T-cell (primary cell): ENCODE measurements around the gene MYF5. TPM values are rescaled to one million over a fixed set of nuclear protein-coding genes. Genes with fewer than 3 reads are reported as not detected.

Source experiments
- ATAC-seq, 4 experiments: fragments of 200-7000 bp in 3 of 4; fragments of 150-1000 bp in 1 of 4; cut with Tn5 transposase; replicated peaks in 1 of 4; 1 replicate in 3 of 4; 2 replicates in 1 of 4; pipeline ENCODE4 v1.10.0; 2021; ENCODE audit warnings: moderate library complexity in 3 of 4, mild to moderate bottlenecking in 2 of 4, moderate number of reproducible peaks in 1 of 4
- CTCF ChIA-PET, 2 donors: fragments of 300-600 bp; sonication (Branson Sonifier 250); formaldehyde crosslinking; loops; one replicate each; lab custom pipeline; 2022; ENCODE audit warnings: antibody characterized with exemption in 2 of 2; lab: Charles Lee
- POLR2A ChIA-PET, 2 donors: fragments of 300-600 bp; sonication (Branson Sonifier 250); formaldehyde crosslinking; loops; one replicate each; lab custom pipeline; 2022; ENCODE audit warnings: antibody characterized with exemption in 2 of 2; lab: Charles Lee
- DNase-seq, 35 experiments: peaks; one replicate each; pipeline versions ENCODE4 v3.0.0 to v3.0.0-alpha.2; 2013 to 2023
- H3K27ac ChIP-seq: one replicate; pipeline ENCODE4 v1.5.1; 2013; ENCODE audit warnings: low read length
- H3K27me3 ChIP-seq, 2 experiments: replicated peaks in 1 of 2; 1 replicate in 1 of 2; 2 replicates in 1 of 2; pipeline versions ENCODE4 v1.6.1 to v1.7.0; 2013; ENCODE audit warnings: low read length in 1 of 2, mixed read lengths in 1 of 2; ENCODE audit not compliant: control insufficient read depth in 2 of 2, insufficient read depth in 2 of 2; ENCODE audit errors: extremely low read depth in 1 of 2
- H3K36me3 ChIP-seq, 2 donors: 1 replicate in 1 of 2; 2 replicates in 1 of 2; pipeline versions ENCODE4 v1.6.1 to v1.7.0; 2013; ENCODE audit warnings: low read length in 1 of 2; ENCODE audit not compliant: control insufficient read depth in 2 of 2, insufficient read depth in 1 of 2; ENCODE audit errors: extremely low read depth in 1 of 2
- H3K4me1 ChIP-seq, 2 experiments: 1 replicate in 1 of 2; 2 replicates in 1 of 2; pipeline versions ENCODE4 v1.6.1 to v1.7.0; 2013; ENCODE audit warnings: low read length in 2 of 2, mixed read lengths in 1 of 2; ENCODE audit not compliant: insufficient read depth in 2 of 2, control insufficient read depth in 1 of 2; ENCODE audit errors: extremely low read depth in 1 of 2
- H3K4me3 ChIP-seq, 2 donors: 1 replicate in 1 of 2; 2 replicates in 1 of 2; pipeline versions ENCODE4 v1.5.1 to v1.7.0; 2013; ENCODE audit warnings: mild to moderate bottlenecking in 2 of 2, low read length in 1 of 2, moderate library complexity in 1 of 2; ENCODE audit not compliant: control insufficient read depth in 1 of 2; ENCODE audit errors: extremely low read depth in 1 of 2
- H3K9me3 ChIP-seq: 2 replicates; pipeline ENCODE4 v1.7.0; 2013
- H3K27ac Mint-ChIP-seq, 2 donors: one replicate each; pipeline ENCODE4 v1.8.0; 2020 to 2021; ENCODE audit warnings: mild to moderate bottlenecking in 2 of 2, mixed read lengths in 2 of 2
- H3K27me3 Mint-ChIP-seq, 2 donors: one replicate each; pipeline ENCODE4 v1.8.0; 2021 to 2022; ENCODE audit warnings: mixed read lengths in 2 of 2
- H3K36me3 Mint-ChIP-seq: one replicate; pipeline ENCODE4 v1.8.0; 2021; ENCODE audit warnings: mixed read lengths
- H3K4me1 Mint-ChIP-seq, 3 donors: one replicate each; pipeline ENCODE4 v1.8.0; 2020 to 2022; ENCODE audit warnings: mixed read lengths in 3 of 3, mild to moderate bottlenecking in 1 of 3
- H3K4me3 Mint-ChIP-seq, 3 donors: one replicate each; pipeline ENCODE4 v1.8.0; 2020 to 2022; ENCODE audit warnings: mild to moderate bottlenecking in 3 of 3, mixed read lengths in 3 of 3, moderate library complexity in 3 of 3
- H3K9me3 Mint-ChIP-seq, 3 donors: one replicate each; pipeline ENCODE4 v1.8.0; 2020 to 2022; ENCODE audit warnings: mixed read lengths in 3 of 3
- WGBS: methylation state at CpG from one replicate; pipeline ENCODE4 v1.1.5; 2013; ENCODE audit warnings: missing lambda C conversion rate; ENCODE audit not compliant: insufficient coverage; 5-methylcytosine and 5-hydroxymethylcytosine counted together
- total RNA-seq, 35 experiments: library from RNA in 6 of 35; stranded (reverse) in 6 of 35; fragments of 120-200 nt in 1 of 35; gene quantifications; one replicate each; pipeline versions ENCODE4 v1.2.1 to v1.2.4 and lab custom pipeline; 2013 to 2026

The MYF5 gene
- total RNA-seq, 5 donors from 2014 or later (not counting 1 experiment from before 2014, with no cell fraction given) = not detected

DNA sequence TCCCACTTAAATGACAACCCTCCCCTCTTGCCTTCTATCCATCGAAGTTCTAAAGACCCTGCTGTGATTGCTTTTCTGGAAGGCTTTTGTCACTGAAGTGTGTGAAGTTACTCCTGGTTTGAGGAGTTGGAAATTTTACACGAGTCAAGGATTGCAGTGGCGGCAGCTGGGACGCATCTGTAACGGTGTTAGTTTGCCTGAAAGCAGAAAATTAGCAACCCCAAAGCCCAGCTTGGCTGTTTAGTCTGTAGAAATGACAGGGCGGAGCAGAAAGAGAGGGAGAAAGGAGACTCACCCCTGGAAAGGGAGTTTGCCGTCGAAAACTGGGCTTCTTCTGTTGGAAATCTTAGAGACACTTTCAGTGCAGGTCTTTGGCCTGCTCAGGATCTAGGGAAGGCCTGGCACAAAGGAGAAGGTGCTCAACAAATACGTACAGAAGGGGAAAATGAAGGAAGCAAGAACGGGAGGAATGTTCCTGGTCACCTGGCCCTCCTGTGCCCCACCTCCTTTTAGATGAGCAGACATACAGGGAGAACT, 931 bp upstream of the MYF5 start:
- Mint-ChIP-seq H3K27me3 (peaks cover 21 to 31% of the 10 kb centered on the region in 2 donors), H3K27ac (no peak overlapping the region), H3K9me3 (no peaks in the 10 kb centered on the region), H3K36me3 (no peaks in the 10 kb centered on the region), H3K4me1 (peaks cover 0 to 4% (median 0%) of the 10 kb centered on the region in 3 donors), H3K4me3 (no peak overlapping the region)
- Histone ChIP-seq H3K36me3 (no peaks in the 10 kb centered on the region), H3K27ac (no peak overlapping the region), H3K27me3 (peaks cover 17 to 20% of the 10 kb centered on the region in 2 experiments), H3K9me3 (no peaks in the 10 kb centered on the region), H3K4me1 (no peaks in the 10 kb centered on the region), H3K4me3 (no peak overlapping the region)
- DNase-seq (no peak), ATAC-seq (no peak)
- ChIA-PET CTCF (no interaction called here), POLR2A (no interaction called here)
- 21% methylated on average over 8 of the region's 10 CpGs for WGBS

DNA sequence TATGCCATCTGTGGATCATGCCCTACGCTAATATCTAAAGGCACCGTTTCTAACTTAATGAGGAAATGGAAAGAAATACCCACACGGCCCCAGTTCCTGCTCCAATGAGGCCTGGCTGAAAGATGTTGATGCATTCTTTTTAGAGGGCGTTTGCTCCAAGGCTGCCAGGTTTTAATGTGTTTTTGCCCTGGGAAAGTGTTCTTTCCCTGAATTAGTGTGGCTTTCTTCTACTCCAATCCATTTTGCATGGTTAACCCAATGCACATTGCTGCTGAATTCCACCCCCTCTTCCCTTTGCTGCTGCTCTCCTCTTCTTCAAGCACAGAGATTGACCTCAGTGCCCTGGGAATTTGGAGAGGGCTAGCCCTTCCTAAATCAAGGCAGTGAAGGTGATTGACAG, 1.1 kb downstream of the MYF5 start:
- H3K4me1 Mint-ChIP-seq = peaks cover 0 to 4% (median 0%) of the 10 kb centered on the region in 3 donors
- WGBS = no CpG with 5 or more reads among the region's 4 CpGs
- CTCF ChIA-PET = no interaction called here

DNA sequence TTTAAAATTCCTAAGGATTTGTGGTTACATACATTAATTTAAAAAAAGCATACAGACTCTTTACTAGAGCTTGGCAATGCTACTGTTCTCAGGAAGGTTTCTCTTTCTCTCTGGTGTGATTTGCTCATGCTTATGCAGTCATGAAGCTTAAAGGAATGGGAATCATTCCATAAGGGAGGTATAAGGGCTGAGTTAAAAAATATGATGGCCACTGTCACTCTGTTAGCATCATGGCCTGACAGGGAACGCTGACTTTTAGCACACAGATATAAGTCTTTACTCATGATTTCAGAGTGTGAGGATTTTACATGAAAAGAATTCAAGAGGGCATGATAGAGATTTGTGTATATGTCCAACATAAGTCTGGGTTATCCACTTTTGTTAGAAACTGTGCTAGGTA, 3.8 kb downstream of the MYF5 start:
- no CpG with 5 or more reads among the region's 1 CpG for WGBS
- ChIA-PET CTCF (interaction anchor here in 1 of 2 donors (0.6 kb wide), 1 partner anchor 430 kb away, joined by 3 read pairs; no protein-coding TSS in a partner anchor), POLR2A (interaction anchor here in 1 of 2 donors (0.7 kb wide), 1 partner anchor 8 kb away, joined by 3 read pairs; no protein-coding TSS in a partner anchor)
- H3K4me1 ChIP-seq = no peaks in the 10 kb centered on the region
- ATAC-seq (no peak), DNase-seq (no peak)
- no peaks in the 10 kb centered on the region for H3K9me3 Mint-ChIP-seq
- H3K27me3 Mint-ChIP-seq = peaks cover 9 to 13% of the 10 kb centered on the region in 2 donors
- H3K4me3 Mint-ChIP-seq = no peak overlapping the region
- no peak overlapping the region for H3K27ac ChIP-seq
- H3K36me3 ChIP-seq = no peaks in the 10 kb centered on the region
- H3K36me3 Mint-ChIP-seq = no peaks in the 10 kb centered on the region
- no peaks in the 10 kb centered on the region for H3K4me1 Mint-ChIP-seq
- no peaks in the 10 kb centered on the region for H3K9me3 ChIP-seq
- H3K27me3 ChIP-seq = peaks cover 9 to 16% of the 10 kb centered on the region in 2 experiments
- no peak overlapping the region for H3K27ac Mint-ChIP-seq
- H3K4me3 ChIP-seq = no peak overlapping the region

More for the DNA sequence above, 1.1 kb downstream of the MYF5 start:
- POLR2A ChIA-PET = no interaction called here
- Mint-ChIP-seq H3K4me3 (no peak overlapping the region), H3K36me3 (no peaks in the 10 kb centered on the region), H3K27me3 (peaks cover 21 to 26% of the 10 kb centered on the region in 2 donors), H3K9me3 (no peaks in the 10 kb centered on the region), H3K27ac (no peak overlapping the region)
- no peaks in the 10 kb centered on the region for H3K4me1 ChIP-seq
- ATAC-seq = no peak
- no peak overlapping the region for H3K27ac ChIP-seq
- DNase-seq = no peak
- H3K27me3 ChIP-seq = peaks cover 15 to 20% of the 10 kb centered on the region in 2 experiments
- H3K36me3 ChIP-seq = no peaks in the 10 kb centered on the region
- H3K9me3 ChIP-seq = no peaks in the 10 kb centered on the region
- no peak overlapping the region for H3K4me3 ChIP-seq

DNA sequence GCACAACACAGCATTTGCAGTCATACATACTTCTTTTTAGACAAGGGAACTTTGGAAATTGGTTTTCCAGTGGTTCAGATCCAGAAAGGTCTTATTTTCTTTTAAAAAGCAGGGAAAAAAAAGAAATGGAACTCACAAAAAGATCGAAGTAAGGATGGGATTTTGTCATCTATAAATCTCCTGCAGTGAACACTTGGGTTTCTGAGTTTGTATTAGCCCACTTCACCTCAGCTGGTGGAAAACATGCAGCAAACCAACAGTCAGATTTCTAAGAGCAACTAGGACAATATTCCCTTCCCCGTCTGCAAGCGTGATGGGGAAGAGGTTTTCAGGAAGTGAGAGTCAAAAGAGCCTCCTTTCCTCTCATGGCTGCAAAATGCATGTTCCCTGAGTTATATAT, 4.6 kb downstream of the MYF5 start:
- Histone ChIP-seq H3K9me3 (no peaks in the 10 kb centered on the region), H3K27ac (no peak overlapping the region), H3K4me1 (no peaks in the 10 kb centered on the region), H3K36me3 (no peaks in the 10 kb centered on the region), H3K4me3 (no peak overlapping the region), H3K27me3 (peaks cover 8 to 11% of the 10 kb centered on the region in 2 experiments)
- no peaks in the 10 kb centered on the region for H3K36me3 Mint-ChIP-seq
- DNase-seq (no peak), ATAC-seq (no peak)
- H3K4me3 Mint-ChIP-seq = no peak overlapping the region
- peaks cover 1 to 5% of the 10 kb centered on the region in 2 donors for H3K27me3 Mint-ChIP-seq
- no peak overlapping the region for H3K27ac Mint-ChIP-seq
- H3K4me1 Mint-ChIP-seq = no peaks in the 10 kb centered on the region
- CTCF ChIA-PET = no interaction called here
- H3K9me3 Mint-ChIP-seq = peaks cover 0 to 4% (median 0%) of the 10 kb centered on the region in 3 donors
- WGBS = no CpG with 5 or more reads among the region's 3 CpGs
- POLR2A ChIA-PET = no interaction called here

DNA sequence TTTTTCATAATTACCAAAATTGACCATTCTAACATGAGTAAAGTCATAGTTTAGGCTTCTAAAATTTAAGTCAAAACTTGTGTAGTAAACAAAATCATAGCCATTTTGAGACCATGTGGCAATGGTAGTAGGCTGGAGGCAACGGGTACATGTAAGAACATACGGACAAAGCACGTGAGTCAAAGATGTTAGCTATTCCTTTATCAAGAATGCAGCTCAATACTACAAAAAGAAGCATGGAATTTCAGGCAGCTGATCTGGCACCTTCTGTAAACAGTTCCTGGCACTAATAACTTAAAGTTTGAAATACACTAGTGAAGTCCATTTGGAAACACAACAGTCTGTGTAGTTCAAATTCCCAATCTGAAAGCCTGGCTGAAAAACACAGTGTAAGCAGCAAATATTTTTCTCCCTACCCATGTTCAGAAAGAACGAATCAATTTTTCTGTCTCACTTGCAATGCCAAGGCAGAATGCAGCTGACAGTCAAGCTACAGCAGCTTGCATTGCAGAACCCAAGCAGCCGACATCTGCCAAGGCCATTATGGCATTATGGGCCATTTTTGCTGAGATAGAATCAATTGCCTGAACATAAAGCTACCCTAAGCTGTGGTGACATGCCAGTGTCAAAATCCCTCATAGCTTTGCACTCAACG, 29.3 kb downstream of the MYF5 start:
- Mint-ChIP-seq H3K4me1 (no peaks in the 10 kb centered on the region), H3K27ac (no peak overlapping the region), H3K4me3 (no peak overlapping the region), H3K36me3 (no peaks in the 10 kb centered on the region), H3K9me3 (peaks cover 0 to 7% (median 0%) of the 10 kb centered on the region in 3 donors), H3K27me3 (no peaks in the 10 kb centered on the region)
- Histone ChIP-seq H3K9me3 (no peaks in the 10 kb centered on the region), H3K27me3 (peaks cover 0 to 2% of the 10 kb centered on the region in 2 experiments), H3K4me3 (no peak overlapping the region), H3K36me3 (no peaks in the 10 kb centered on the region), H3K27ac (no peak overlapping the region), H3K4me1 (no peaks in the 10 kb centered on the region)
- ChIA-PET CTCF (no interaction called here), POLR2A (no interaction called here)
- ATAC-seq (no peak), DNase-seq (no peak)
- 57% methylated on average over 3 of the region's 6 CpGs for WGBS

DNA sequence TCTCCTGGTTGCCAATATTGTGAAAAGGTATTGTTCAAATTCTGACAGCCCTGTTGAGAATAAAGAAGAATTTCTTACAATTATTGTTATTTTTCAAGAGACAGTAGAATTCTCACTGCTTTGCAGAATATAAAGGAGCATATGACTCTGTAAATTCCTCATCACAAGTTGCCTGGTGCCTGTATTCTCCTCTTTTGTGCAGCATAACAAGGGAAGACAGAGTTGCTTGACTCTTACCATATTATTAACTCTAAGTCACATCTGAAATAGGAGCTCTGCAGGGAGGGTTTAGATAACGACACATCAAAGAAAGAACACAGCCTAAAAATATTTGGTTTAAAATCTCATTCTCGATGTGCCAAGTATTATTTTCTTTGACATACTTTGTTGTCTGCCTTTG, 31.1 kb downstream of the MYF5 start:
- Mint-ChIP-seq H3K4me1 (no peaks in the 10 kb centered on the region), H3K27me3 (no peaks in the 10 kb centered on the region), H3K27ac (no peak overlapping the region), H3K9me3 (peaks cover 0 to 7% (median 0%) of the 10 kb centered on the region in 3 donors), H3K4me3 (no peak overlapping the region), H3K36me3 (no peaks in the 10 kb centered on the region)
- H3K4me1 ChIP-seq = no peaks in the 10 kb centered on the region
- ChIA-PET POLR2A (no interaction called here), CTCF (no interaction called here)
- WGBS = no CpG with 5 or more reads among the region's 2 CpGs
- H3K27me3 ChIP-seq = peaks cover 0 to 2% of the 10 kb centered on the region in 2 experiments
- no peak for ATAC-seq
- no peak for DNase-seq
- H3K36me3 ChIP-seq = no peaks in the 10 kb centered on the region
- H3K9me3 ChIP-seq = no peaks in the 10 kb centered on the region
- no peak overlapping the region for H3K4me3 ChIP-seq
- no peak overlapping the region for H3K27ac ChIP-seq
